Cardiac fibroblast (primary cell): ENCODE results near the gene CATSPER1.
"Not testable (repeated sequence)": the region's sequence is repeated elsewhere in the genome, so short reads cannot be mapped to it uniquely, and the experiment has no call there.

Experiments
- DNase-seq, 2 donors: peaks; one replicate each; pipeline versions ENCODE4 v3.0.0 to v3.0.0-alpha.2; 2010; ENCODE audit warnings: low read depth in 2 of 2
- H3K4me3 ChIP-seq, 2 donors: replicated peaks in 1 of 2; 1 replicate in 1 of 2; 2 replicates in 1 of 2; pipeline ENCODE4 v1.5.1; 2011; ENCODE audit warnings: low read depth in 2 of 2, low read length in 2 of 2, mild to moderate bottlenecking in 2 of 2, moderate library complexity in 1 of 2
- CTCF ChIP-seq: IDR thresholded peaks from one replicate; pipeline ENCODE4 v1.5.1; 2011; ENCODE audit warnings: low read depth, mild to moderate bottlenecking, low read length, inconsistent platforms

Gene CATSPER1

GRCh38 chr11:66014804-66015453, 11.3 kb downstream of the CATSPER1 start:
- H3K4me3 ChIP-seq = no peak overlapping the region
- DNase-seq = peak in 1 of 2 donors; percentile 14
- TF ChIP-seq CTCF = no peak

- no peak for DNase-seq
Observed at GRCh38 chr11:66013762-66014100, 12.5 kb downstream of the CATSPER1 start.

GRCh38 chr11:66012946-66013761, 13.1 kb downstream of the CATSPER1 start:
- no peak for DNase-seq
- H3K4me3 ChIP-seq = no peak overlapping the region
- TF ChIP-seq CTCF = no peak

More at GRCh38 chr11:66013762-66014100, 12.5 kb downstream of the CATSPER1 start:
- TF ChIP-seq CTCF = no peak
- no peak overlapping the region for H3K4me3 ChIP-seq

- no peak for TF ChIP-seq CTCF
- H3K4me3 ChIP-seq = no peak overlapping the region
- no peak for DNase-seq
Observed at GRCh38 chr11:66012371-66012945, 13.8 kb downstream of the CATSPER1 start.

- TF ChIP-seq CTCF = no peak
- H3K4me3 ChIP-seq = no peak within 1 kb of the TSS
- no peak for DNase-seq
Observed at GRCh38 chr11:66011785-66012303, 14.4 kb downstream of the CATSPER1 start, which contains the start of gene CST6. TSS of gene CST6 (plus strand) at chr11:66012008. CDS start at chr11:66012045, 37 bp downstream.

GRCh38 chr11:66011239-66011784, 15.0 kb downstream of the CATSPER1 start:
- no peak overlapping the region for H3K4me3 ChIP-seq
- no peak for TF ChIP-seq CTCF
- DNase-seq = peak; percentile 47 to 78

- DNase-seq, H3K4me3 ChIP-seq: not testable (repeated sequence)
Observed at GRCh38 chr11:66010036-66010435, 16.2 kb downstream of the CATSPER1 start.
